NAMALWA (cell line): ENCODE measurements around the gene INPPL1.
A peak's percentile ranks its signal among the peaks of the same experiment; 100 is the strongest.

Source experiments
- DNase-seq: peaks from one replicate; pipeline ENCODE4 v3.0.0-alpha.2; 2015; ENCODE audit warnings: low spot score

INPPL1 gene

GRCh38 chr11:72233056-72233772 is 8.6 kb downstream of the INPPL1 start:
- no peak for DNase-seq

GRCh38 chr11:72233773-72234513 is 9.4 kb downstream of the INPPL1 start:
- DNase-seq, result no peak

GRCh38 chr11:72234514-72234830 is 9.9 kb downstream of the INPPL1 start:
- DNase-seq, result no peak

- no peak for DNase-seq
Observed at GRCh38 chr11:72234920-72235319, 10.4 kb downstream of the INPPL1 start.

- DNase-seq, result no peak
Observed at GRCh38 chr11:72235351-72236057, 10.9 kb downstream of the INPPL1 start.

- no peak for DNase-seq
Observed at GRCh38 chr11:72236083-72236697, 11.6 kb downstream of the INPPL1 start.

GRCh38 chr11:72236774-72237111 is 12.2 kb downstream of the INPPL1 start:
- DNase-seq, result no peak

- no peak for DNase-seq
Observed at GRCh38 chr11:72237112-72237931, 12.8 kb downstream of the INPPL1 start.

- DNase-seq, result peak; percentile 68
Observed at GRCh38 chr11:72238040-72238450, 13.5 kb downstream of the INPPL1 start.

GRCh38 chr11:72238492-72239312 is 14.1 kb downstream of the INPPL1 start:
- no peak for DNase-seq

- DNase-seq, result no peak
Observed at GRCh38 chr11:72239313-72239848, 14.8 kb downstream of the INPPL1 start.

GRCh38 chr11:72239849-72240460 is 15.4 kb downstream of the INPPL1 start:
- no peak for DNase-seq

- no peak for DNase-seq
Observed at GRCh38 chr11:72240461-72241290, 16.1 kb downstream of the INPPL1 start.

GRCh38 chr11:72241291-72241781 is 16.8 kb downstream of the INPPL1 start:
- DNase-seq, result no peak

- no peak for DNase-seq
Observed at GRCh38 chr11:72242141-72242540, 17.6 kb downstream of the INPPL1 start.

- no peak for DNase-seq
Observed at GRCh38 chr11:72243173-72244059, 18.8 kb downstream of the INPPL1 start.

- no peak for DNase-seq
Observed at GRCh38 chr11:72244060-72244360, 19.4 kb downstream of the INPPL1 start, which contains the start of gene PHOX2A. Gene PHOX2A, minus strand, starts transcription at chr11:72244176. Its CDS starts 172 bp downstream, at chr11:72244004.
